ENCODE results near the gene EPS8L3. TPM values are rescaled to one million over a fixed set of nuclear protein-coding genes. Genes with fewer than 3 reads are reported as not detected.

EPS8L3 gene
- polyA plus RNA-seq, 1 donor from 2014 or later, result not detected

- H4K20me1 ChIP-seq (ENCODE audit: insufficient read depth), result no peaks in the 10 kb centered on the region
- H3F3A ChIP-seq (ENCODE audit: insufficient read depth, low read length, poor library complexity, severe bottlenecking), result no peaks in the 10 kb centered on the region
- no peak overlapping the region for H3K27ac ChIP-seq (ENCODE audit: low read length)
- H3K4me2 ChIP-seq (ENCODE audit: low read length), result no peak overlapping the region
- peaks cover 4% of the 10 kb centered on the region for H3K9me3 ChIP-seq (ENCODE audit: low read length)
- no peaks in the 10 kb centered on the region for H3K27me3 ChIP-seq (ENCODE audit: insufficient read depth, low read depth, low read length)
- no peaks in the 10 kb centered on the region for H3K9me2 ChIP-seq (ENCODE audit: insufficient read depth, low read length)
- TF ChIP-seq POLR2AphosphoS5 (IDR thresholded peaks at IDR 0.05) (no peak), SMC3 (conservative IDR thresholded peaks at IDR 0.05; ENCODE audit: poor library complexity) (no peak), MXI1 (conservative IDR thresholded peaks at IDR 0.05; ENCODE audit: poor library complexity, severe bottlenecking) (no peak), TAF1 (IDR thresholded peaks at IDR 0.05; ENCODE audit: low read depth) (no peak), EP300 (conservative IDR thresholded peaks at IDR 0.05; ENCODE audit: poor library complexity, severe bottlenecking) (no peak), EZH2 (IDR thresholded peaks at IDR 0.05; ENCODE audit: borderline replicate concordance, insufficient read depth, low read length, poor library complexity, severe bottlenecking) (no peak), CTCF (IDR thresholded peaks at IDR 0.05; ENCODE audit: poor library complexity, severe bottlenecking) (no peak), REST (IDR thresholded peaks at IDR 0.05; ENCODE audit: borderline replicate concordance) (no peak), RAD21 (conservative IDR thresholded peaks at IDR 0.05) (no peak)
- H3K9ac ChIP-seq (ENCODE audit: low read length), result no peak overlapping the region
- no peak overlapping the region for H3K4me3 ChIP-seq (ENCODE audit: low read length)
- no peaks in the 10 kb centered on the region for H3K36me3 ChIP-seq (ENCODE audit: insufficient read depth, low read length)
- H3K79me2 ChIP-seq (replicated peaks; ENCODE audit: insufficient read depth, low read length), result no peaks in the 10 kb centered on the region
- H2AFZ ChIP-seq (ENCODE audit: low read depth, low read length), result no peak overlapping the region
Measured at GRCh38 chr1:109780982-109781381, 17.3 kb upstream of the EPS8L3 start.

GRCh38 chr1:109777980-109778625, 14.4 kb upstream of the EPS8L3 start:
- no peaks in the 10 kb centered on the region for H3F3A ChIP-seq (ENCODE audit: insufficient read depth, low read length, poor library complexity, severe bottlenecking)
- no peak overlapping the region for H3K4me3 ChIP-seq (ENCODE audit: low read length)
- TF ChIP-seq SMC3 (conservative IDR thresholded peaks at IDR 0.05; ENCODE audit: poor library complexity), result no peak
- no peak for TF ChIP-seq POLR2AphosphoS5 (IDR thresholded peaks at IDR 0.05)
- TF ChIP-seq MXI1 (conservative IDR thresholded peaks at IDR 0.05; ENCODE audit: poor library complexity, severe bottlenecking), result no peak
- no peak for TF ChIP-seq EZH2 (IDR thresholded peaks at IDR 0.05; ENCODE audit: borderline replicate concordance, insufficient read depth, low read length, poor library complexity, severe bottlenecking)
- TF ChIP-seq REST (IDR thresholded peaks at IDR 0.05; ENCODE audit: borderline replicate concordance), result no peak
- no peak for TF ChIP-seq CTCF (IDR thresholded peaks at IDR 0.05; ENCODE audit: poor library complexity, severe bottlenecking)
- TF ChIP-seq EP300 (conservative IDR thresholded peaks at IDR 0.05; ENCODE audit: poor library complexity, severe bottlenecking), result no peak
- no peak for TF ChIP-seq TAF1 (IDR thresholded peaks at IDR 0.05; ENCODE audit: low read depth)
- no peak for TF ChIP-seq RAD21 (conservative IDR thresholded peaks at IDR 0.05)
- no peak overlapping the region for H3K9ac ChIP-seq (ENCODE audit: low read length)
- H3K27ac ChIP-seq (ENCODE audit: low read length), result no peak overlapping the region
- H3K27me3 ChIP-seq (ENCODE audit: insufficient read depth, low read depth, low read length), result no peaks in the 10 kb centered on the region
- no peaks in the 10 kb centered on the region for H3K36me3 ChIP-seq (ENCODE audit: insufficient read depth, low read length)
- no peak overlapping the region for H3K4me2 ChIP-seq (ENCODE audit: low read length)
- H3K9me2 ChIP-seq (ENCODE audit: insufficient read depth, low read length), result no peaks in the 10 kb centered on the region
- peaks cover 4% of the 10 kb centered on the region for H3K9me3 ChIP-seq (ENCODE audit: low read length)
- H3K79me2 ChIP-seq (replicated peaks; ENCODE audit: insufficient read depth, low read length), result no peaks in the 10 kb centered on the region
- H2AFZ ChIP-seq (ENCODE audit: low read depth, low read length), result no peak overlapping the region
- no peaks in the 10 kb centered on the region for H4K20me1 ChIP-seq (ENCODE audit: insufficient read depth)

All from neural cell (in vitro differentiated cells).